Kidney tubule cell (primary cell): ENCODE measurements around the gene ZNF286A.
"Not testable (repeated sequence)": the region's sequence is repeated elsewhere in the genome, so short reads cannot be mapped to it uniquely, and the experiment has no call there.

Source experiments
- DNase-seq: peaks from one replicate; pipeline ENCODE4 v3.0.0-alpha.2; 2018; ENCODE audit warnings: low spot score

The ZNF286A gene

DNA sequence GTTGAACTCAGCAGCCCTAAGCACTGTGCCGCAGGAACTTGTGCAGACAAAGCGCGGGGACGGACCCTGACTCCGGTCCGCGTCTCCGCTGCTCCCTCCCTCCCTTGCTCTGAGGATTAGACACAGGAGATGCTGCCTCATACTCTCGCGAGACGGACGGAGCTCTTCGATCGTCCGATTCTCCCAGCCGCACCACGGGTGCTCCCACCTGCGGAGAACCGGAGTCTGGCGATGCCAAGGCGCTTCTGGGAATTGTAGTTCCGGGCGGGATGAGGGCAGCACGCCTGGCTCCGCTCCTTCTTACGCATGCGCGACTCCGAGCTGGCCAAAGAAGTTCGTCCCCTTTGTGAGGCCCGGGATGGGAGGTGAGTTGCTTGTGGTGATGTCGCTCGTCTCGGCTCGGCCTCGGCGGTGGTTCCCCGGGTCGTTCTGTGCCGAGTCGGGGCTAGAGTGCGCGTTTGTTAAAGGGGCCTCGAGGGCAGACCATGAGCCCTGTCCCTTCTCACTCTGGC lies at the start of gene ZNF286A:
Gene ZNF286A (plus strand): TSS at position 340 of the 512 bp plus-strand sequence. CDS start 578 bp downstream, outside the sequence.
- DNase-seq: peak; percentile 100

DNA sequence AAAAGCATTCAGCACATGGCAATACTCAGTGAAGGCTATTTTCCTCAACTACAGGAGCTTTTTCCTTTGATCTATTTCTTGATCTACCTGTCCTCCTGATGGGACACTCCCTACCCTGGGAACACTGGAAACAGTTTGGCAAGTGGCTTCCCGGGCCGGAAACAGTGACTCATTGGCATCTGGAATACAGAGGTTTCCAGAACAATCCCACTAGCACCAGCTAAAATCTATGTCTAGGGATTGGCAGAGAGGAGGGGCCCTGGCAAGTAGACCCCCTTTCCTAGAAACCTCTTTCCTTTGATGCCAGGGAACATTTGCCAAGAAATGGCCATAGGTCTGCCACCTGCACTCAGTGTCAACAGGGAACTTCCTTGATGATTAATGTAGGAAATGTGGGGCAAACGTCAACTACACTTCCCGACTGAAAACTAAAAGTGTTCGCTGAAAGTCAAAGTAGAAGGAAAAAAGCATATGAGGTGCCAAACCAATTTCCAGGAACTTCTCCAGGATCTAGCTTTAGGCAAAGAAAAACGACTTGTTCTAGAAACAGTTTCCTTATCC lies 49.6 kb upstream of the ZNF286A start:
- peak; percentile 62 for DNase-seq

DNA sequence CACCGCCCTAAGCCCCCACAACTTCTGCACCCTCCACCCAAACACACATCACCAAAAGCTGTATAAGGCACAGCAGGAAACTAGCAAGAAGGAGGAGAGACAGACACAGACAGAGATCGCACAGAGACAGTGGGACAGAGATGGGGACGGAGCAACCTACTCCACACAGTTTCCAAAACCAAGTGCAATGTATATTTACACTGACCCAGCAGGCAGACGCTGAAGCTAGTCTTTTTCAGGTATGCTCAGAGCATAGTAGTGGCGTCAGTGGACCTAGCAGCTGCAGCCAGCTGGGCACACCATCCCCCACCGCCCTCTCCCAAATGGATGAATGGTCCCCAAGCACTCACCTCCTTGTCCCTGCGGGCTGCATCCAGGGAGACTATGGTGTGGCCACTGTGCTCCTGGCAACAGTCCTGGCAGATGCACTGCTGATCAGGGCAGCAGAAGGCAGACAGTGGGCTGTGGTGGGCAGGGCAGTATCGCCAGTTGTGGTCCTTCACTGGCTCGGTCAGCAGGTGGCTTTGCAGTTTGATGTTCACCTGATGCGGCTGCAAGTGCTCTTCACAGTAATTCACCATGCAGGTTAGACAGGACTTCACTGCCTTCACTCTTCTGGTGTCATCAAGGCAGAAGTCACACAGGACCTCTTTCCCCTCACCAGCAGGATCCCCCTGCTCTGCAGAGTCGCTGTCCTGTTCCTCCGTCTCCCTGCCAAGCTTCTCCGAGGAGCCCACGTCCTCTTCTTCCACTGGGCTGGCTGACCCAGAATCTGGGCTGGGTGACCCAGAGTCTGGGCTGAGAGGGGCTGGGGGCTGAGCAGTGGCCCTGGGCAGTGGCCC lies 48.6 kb upstream of the ZNF286A start:
- peak; percentile 42 for DNase-seq

DNA sequence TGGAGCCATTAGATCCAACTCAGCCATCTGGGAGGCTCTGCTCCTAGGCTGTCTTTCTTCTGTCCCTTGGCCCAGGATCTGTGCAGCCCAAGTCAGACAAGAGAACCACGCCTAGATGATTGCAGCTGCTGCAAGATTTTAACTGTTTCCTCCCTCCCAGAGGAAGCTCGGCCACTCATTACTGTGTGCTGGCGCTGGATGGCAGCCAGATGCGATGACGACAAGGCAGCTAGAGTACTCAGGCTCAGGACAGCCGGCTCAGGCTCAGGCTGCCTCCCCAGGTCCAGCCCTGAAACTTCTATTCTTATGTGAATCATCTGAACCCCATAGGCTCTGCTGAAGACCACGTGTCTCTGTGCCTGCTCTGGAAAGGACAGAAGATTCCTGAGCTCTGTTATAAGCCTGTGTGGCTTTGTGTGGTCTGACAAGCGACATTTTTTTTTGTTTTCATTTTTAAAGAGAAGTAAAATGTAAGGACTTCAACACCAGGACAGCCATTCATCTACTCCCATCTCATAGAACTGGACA lies 47.9 kb upstream of the ZNF286A start:
- peak; percentile 100 for DNase-seq

DNA sequence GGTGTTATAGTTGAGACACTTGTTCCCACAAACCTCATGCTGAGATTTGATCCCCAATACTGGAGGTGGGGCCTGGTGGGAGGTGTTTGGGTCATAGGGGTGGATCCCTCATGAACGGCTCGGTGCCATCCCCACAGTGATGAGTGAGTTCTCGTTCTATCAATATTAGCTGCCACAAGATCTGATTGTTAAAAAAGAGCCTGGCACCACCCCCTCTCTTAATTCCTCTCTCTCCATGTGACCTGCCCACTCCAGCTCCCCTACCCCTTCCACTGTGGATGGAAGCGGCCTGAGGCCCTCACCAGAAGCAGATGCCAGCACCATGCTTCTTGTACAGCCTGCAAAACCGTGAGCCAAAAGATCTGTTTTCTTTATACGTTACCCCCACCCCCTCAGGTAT lies 46.6 kb upstream of the ZNF286A start:
- no peak for DNase-seq

DNA sequence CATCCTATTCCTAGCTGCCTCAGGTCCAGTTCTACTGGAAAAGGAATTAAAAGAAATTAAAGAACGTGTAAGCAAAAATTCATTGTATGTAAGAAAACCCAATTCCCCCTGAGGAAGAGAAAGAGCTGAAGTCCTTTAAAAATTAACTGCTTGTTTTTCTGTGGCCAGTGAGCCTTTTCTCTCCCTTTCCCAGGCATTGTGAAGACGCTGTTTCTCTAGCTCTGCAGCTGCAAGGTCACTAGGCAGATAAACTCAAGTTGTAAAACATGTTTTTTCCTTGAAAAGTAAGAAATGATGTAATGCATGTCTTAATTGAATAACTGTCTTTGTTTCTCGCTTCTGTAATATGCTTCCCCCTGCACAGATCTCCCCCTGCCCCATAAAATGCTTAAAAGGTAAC lies 45.2 kb upstream of the ZNF286A start:
- not testable (repeated sequence) for DNase-seq

DNA sequence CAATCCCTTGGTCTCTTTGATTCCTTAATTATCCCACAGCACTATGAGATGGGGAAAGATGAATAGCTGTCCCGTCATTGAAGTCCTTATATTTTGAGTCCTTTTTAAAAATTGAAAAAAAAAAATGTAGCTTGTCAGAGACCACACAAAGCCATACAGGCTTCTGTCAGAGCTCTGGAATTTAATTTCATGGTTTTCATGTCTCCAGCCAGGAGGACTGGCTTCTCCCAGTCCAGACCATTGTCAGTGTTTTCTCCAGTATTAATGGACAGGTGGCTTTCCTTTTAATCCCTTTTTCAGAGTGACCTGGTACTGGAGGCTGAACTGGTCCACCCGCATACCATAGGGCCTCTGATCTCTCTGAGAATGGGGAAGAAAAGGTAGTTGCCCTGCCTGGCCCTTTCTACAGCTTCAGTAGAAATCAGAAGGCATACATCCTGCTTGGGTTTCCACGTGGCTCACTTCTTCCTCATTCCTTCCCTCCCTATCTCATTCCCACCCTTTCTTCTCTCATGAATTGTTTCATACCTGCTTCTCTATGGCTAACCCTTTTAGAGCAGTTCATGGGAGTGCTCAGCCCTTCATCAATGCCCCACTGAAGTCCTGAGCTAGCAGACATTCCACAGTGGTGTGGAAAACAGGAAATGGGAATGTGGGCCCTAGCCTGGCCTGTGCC lies 44.5 kb upstream of the ZNF286A start:
- DNase-seq: peak; percentile 94

DNA sequence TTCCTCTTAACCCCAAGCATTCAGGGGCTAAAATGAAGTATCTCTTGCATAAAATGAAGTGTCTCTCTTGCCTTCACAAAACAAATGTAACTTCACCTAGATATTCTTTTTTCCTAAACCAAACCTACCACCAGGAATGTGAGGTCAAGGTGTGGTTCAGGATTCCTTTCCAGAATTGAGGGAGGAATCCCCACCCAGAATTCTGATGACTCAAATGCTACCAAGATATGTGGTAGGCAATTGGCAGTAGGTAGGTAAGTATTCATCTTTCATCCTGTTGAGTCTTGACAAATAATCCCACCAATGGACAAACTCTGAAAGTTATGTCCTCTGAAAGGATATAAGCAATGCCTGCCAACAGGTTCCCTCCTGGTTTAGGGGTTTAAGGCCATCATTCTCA lies 41.7 kb upstream of the ZNF286A start:
- DNase-seq: peak; percentile 86

DNA sequence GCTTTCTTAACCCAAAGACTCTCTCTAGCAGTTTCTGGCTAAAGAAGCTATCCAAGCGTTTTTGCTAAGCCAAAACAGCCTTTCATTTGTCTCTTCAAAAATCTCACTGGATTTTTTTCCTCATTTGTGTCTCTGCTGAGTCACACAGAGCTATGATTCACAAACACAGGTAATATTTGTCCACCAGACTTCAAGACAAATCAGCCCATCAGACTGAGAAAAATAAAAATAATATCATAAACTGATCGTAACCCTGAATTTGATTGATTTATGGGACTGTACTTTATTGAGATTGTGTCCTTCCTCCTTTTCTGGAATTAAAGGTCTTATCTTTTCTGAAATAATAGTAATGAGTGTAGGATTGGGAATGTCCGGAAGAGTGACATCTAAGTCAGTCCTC lies 41.3 kb upstream of the ZNF286A start:
- peak; percentile 67 for DNase-seq

DNA sequence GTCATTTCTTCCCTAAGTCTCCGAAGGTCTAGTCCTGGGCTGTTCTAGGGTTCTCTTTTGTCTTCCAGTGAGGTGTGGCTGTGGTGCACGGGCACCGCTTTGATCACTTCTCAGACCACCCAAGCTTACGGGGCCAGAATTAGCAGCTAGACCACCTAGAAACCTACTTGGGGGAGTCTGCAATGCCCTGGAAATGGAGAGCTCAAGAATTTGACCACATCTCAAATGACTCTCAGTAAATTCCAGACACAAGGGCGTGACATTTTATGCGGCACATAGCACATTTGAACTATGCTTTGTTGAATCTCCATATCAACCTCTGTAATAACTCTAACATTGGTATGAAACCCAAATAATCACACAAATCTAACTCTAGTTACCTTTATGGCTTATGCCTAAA lies 40.3 kb upstream of the ZNF286A start:
- no peak for DNase-seq

DNA sequence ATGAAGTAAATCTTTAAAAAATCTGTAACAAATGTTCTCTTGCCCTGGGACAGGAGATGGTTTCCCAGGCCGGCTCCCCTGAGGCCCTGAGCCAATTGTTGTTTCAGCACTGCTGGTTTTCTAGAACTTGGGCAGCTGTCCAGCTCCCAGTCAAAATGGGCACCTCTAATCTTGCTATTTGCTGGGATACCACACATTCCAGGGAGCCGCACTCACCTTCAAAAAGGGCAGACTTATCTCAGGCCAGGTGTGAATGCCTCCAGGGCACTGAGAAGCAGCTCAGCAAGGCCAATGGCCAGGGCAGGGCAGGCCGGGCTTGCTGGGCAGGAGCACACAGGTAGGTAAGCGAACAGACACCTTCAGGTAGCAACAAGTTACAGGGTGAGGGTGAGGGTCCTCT lies 39.9 kb upstream of the ZNF286A start:
- peak; percentile 93 for DNase-seq

DNA sequence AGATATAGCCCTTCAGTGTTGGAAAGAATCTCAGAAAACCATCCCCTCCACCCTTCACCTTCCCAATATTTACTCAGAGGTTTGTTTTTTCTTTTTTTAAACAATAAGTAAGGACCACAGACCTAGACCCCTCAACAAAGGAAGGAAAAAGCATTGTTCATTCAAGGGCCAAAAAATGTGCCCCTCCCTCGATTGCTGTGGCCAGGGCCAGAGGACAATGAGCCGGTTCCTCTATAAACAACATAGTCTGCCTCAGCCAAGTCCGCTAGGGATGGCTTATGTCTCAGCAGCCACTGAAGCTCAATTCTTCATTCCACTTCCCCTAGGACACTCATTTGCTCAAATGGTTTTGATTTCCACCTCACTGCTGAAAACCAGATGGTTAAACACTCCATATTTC lies 39.5 kb upstream of the ZNF286A start:
- DNase-seq: no peak

DNA sequence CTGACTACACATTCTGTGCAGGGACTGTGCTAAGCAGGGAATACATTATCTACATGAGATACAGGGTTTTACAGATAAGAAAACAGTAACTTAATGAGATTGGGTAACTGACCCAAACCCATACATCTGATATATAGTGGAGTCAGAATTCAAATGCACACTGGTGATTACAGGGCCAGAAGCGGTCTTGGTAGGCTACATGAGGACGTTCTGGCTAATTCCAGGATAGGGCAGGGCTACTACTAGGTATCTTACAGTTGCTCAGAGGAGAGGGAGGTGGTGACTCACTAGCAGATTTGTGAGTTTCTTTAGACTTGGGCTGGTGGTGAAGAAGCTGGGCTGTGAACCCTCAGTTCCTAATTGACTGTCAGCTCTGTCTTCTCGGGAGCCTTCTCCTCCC lies 36.9 kb upstream of the ZNF286A start:
- DNase-seq: no peak

DNA sequence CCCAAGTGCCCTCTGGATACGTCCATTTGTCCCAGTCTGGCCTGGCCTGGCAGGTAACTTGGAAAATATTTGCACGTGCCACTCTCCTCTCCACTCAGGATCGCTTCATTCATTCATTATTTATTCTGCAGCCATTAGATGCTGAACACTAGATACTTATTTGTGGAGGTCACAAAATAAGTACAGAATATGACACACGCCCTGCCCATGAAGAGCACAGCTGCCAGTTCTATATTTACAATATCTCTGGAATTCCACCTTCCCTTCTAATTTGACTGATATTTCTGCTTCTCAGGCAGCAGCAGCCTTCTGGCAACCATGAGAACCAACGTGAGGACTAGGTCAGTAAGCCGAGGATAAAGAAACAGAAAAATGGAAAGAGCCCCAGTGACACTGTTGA lies 36.4 kb upstream of the ZNF286A start:
- no peak for DNase-seq

DNA sequence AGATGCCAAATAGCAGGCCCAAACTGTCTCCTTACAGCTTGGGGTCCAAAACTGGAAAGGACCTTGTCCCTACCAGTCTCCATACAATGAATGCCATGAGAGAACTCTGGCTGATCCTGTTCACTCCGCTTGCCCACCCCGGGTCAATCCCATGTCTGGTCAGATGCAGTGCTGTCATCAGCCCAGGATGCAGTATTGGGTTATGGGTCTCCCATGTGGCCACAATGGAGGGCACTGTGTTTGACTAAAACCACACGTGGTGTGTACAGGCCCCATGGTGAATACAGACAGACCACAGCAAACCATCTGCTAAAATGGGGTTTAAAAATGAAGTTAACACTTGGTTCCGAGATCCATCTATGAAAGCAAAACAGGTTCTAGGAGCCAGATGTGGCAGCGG lies 35.9 kb upstream of the ZNF286A start:
- no peak for DNase-seq

DNA sequence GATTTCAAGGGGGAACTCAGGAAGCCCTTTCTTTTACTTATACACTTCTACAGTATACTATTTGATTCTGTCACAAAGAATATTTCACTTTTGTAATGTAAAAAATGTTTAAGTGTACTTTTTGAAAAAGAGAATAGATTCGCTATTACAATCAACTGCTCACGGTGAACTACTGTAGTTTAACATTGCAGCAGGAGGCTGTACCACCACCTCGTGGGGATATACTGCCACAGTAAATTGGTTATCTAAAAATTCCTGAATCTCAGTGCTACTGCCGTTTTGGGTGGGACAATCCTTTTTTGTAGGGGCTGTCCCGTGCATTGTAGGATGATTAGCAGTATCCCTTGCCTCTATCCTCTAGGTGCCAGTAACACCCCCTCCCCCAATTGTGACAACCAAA lies 30.0 kb upstream of the ZNF286A start:
- not testable (repeated sequence) for DNase-seq

DNA sequence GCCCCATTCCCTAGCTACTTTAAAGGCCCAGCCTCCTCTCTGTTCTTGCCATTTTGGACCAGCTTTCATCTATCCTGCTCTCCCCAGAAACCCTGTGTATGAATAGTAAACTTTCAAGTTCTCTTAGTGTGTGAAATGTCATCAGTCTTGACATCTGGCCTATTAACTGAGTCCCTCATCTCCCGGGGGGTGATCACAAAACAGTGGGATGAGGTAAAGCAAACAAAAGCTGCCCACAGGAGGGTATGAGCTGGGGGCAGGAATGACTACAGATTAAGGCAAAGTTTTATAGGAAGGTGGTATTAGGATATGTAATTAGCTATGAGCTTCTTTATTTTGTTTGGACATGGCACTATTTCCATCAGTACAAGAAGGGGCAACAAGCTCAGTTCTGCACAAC lies 24.9 kb upstream of the ZNF286A start:
- DNase-seq: not testable (repeated sequence)

DNA sequence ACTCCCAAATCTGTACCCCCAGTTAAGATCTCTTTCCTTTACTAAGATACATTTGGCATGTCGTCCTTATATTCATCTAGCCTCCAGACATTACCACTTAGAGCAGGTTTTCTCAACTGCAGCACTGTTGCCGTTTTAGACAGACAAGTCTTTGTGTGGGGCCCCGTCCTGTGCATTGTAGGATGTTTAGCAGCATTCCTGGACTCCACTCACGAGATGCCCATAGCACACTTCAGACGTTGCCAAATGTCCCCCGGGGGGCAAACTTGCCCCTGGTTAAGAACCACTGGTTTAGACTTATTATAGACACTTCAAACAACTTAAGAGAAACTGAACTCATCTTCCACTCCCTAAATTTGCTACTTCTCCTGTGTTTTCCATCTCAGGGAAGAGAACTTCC lies 23.6 kb upstream of the ZNF286A start:
- DNase-seq: not testable (repeated sequence)

DNA sequence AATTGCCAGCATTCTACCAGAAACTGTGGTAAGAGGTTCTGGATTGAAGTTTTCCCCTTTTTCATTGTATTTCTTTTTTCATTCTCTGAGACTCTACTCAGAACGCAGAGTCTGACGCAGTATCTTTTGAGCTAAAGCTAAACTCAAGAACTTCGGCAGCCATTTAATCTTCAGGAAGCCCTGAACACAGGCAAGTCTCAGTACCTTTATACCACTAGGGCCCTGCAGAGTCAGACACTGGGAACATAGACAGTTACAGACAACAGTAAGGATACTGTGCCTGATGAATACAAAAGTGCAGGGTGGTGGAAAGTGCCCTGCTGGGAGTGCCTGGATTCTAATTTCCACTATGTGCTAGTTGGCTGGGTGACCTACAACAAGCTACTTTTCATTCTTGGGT lies 16.4 kb upstream of the ZNF286A start:
- not testable (repeated sequence) for DNase-seq

DNA sequence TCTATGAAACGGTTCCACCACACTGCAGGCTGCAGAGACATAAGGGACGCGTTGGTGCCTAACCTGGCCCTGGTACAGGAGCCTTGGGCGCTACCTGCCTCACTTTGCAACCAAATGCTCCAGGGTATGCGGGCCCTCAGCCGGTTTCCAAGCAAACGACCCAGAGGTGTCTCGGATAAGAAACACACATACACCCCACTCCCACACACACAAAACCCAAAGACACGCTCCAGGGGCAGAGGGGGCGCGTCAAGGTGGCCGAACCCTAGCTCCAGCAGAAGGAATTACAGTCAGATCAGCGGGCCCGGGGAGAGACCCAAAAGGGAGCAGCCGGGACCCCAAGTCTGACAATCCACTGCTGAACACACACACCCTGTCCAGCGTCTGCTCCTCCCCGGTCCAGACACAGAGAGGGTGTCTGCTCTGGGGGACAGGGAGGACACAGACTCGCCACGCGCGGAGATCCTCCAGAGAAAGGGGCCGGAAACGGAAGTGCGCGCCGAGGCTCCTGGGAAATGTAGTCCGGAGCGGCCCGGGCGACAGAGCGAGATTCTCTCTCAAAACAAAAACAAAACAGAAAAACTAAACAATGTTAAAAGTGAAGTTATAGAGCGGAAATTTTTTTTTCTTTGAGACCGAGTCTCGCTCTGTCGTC lies 15.6 kb upstream of the ZNF286A start, which contains the start of gene TRIM16:
Gene TRIM16 (minus strand): TSS at position 488 of the 655 bp plus-strand sequence. CDS start 32,702 bp downstream, outside the sequence.
- peak; percentile 53 for DNase-seq

DNA sequence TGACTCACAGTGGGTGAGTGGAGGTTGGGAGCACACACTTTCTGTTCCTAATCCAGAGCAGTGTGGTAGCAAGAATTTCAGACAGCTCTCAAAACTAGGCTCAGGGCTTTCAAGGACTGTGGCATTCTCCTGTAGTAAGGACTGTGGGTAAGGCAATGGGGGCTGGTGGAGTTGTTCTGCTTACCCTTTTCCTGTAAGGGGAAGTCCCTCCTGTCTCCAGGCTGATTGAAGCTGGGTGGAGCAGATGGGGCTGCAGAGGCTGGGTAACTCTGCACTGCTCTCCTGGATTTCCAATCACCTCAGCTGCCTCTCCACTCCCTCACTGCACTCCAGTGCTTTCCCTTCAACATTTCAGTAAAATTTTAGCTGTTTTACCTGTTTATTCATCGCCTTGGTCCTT lies 12.1 kb upstream of the ZNF286A start:
- DNase-seq: not testable (repeated sequence)

DNA sequence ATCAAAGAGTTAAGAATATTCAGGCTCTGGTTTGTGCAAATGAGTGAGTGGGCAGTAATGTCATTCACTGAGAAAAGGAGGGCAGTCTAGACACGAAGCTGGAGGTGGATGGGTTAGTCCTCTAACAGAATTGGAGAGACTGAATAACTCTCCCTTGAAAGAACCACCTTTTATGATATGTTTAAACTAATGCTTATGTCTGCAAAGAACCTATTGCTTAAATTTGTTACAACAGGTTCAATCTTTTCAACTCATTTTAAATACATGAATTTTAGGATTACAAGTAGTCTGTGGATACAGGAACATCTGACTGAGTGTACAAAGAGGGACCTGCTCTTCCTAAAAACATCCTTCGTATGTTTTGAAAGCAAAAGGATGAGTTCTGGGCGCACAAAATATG lies 585 bp upstream of the ZNF286A start:
- not testable (repeated sequence) for DNase-seq
